CD4-positive, CD25-positive, alpha-beta regulatory T cell (primary cell): ENCODE data around the gene JAML. TPM values are rescaled to one million over a fixed set of nuclear protein-coding genes. Genes with fewer than 3 reads are reported as not detected.
A peak's percentile ranks its signal among the peaks of the same experiment; 100 is the strongest.

Experiments
- ATAC-seq, 2 donors: fragments of 150-1000 bp; cut with Tn5 transposase; one replicate each; pipeline ENCODE4 v1.10.0; 2021; ENCODE audit warnings: low read depth in 2 of 2, moderate number of reproducible peaks in 2 of 2, moderate library complexity in 1 of 2
- DNase-seq, 3 donors: peaks; one replicate each; pipeline versions ENCODE4 v3.0.0 to v3.0.0-alpha.2; 2012 to 2022; ENCODE audit warnings: mixed read lengths in 1 of 3
- H3K27ac ChIP-seq: one replicate; pipeline ENCODE4 v1.7.0; 2013; ENCODE audit warnings: mild to moderate bottlenecking, low read length; ENCODE audit not compliant: insufficient read depth, poor library complexity, severe bottlenecking
- H3K27me3 ChIP-seq: one replicate; pipeline ENCODE4 v1.7.0; 2013; ENCODE audit warnings: low read length; ENCODE audit not compliant: control insufficient read depth, insufficient read depth
- H3K36me3 ChIP-seq: one replicate; pipeline ENCODE4 v1.7.0; 2013; ENCODE audit warnings: mild to moderate bottlenecking, low read length, moderate library complexity; ENCODE audit not compliant: control insufficient read depth, insufficient read depth
- H3K4me1 ChIP-seq: 2 replicates; pipeline ENCODE4 v1.7.0; 2013; ENCODE audit warnings: mild to moderate bottlenecking, low read length; ENCODE audit not compliant: insufficient read depth, control insufficient read depth, poor library complexity, severe bottlenecking
- H3K4me3 ChIP-seq: one replicate; pipeline ENCODE4 v1.7.0; 2013; ENCODE audit warnings: low read depth, mild to moderate bottlenecking, low read length, moderate library complexity
- H3K9me3 ChIP-seq, 2 experiments: 1 replicate in 1 of 2; 2 replicates in 1 of 2; pipeline ENCODE4 v1.7.0; 2013; ENCODE audit warnings: low read length in 2 of 2, mild to moderate bottlenecking in 1 of 2, moderate library complexity in 1 of 2; ENCODE audit not compliant: control insufficient read depth in 2 of 2
- H3K27ac Mint-ChIP-seq, 3 donors: one replicate each; pipeline ENCODE4 v1.8.0; 2020 to 2022; ENCODE audit warnings: mild to moderate bottlenecking in 3 of 3, mixed read lengths in 3 of 3, moderate library complexity in 2 of 3
- H3K27me3 Mint-ChIP-seq: one replicate; pipeline ENCODE4 v1.8.0; 2022; ENCODE audit warnings: mild to moderate bottlenecking, mixed read lengths
- H3K36me3 Mint-ChIP-seq: one replicate; pipeline ENCODE4 v1.8.0; 2020; ENCODE audit warnings: mixed read lengths
- H3K4me1 Mint-ChIP-seq, 4 donors: one replicate each; pipeline ENCODE4 v1.8.0; 2020 to 2022; ENCODE audit warnings: mixed read lengths in 4 of 4, mild to moderate bottlenecking in 1 of 4
- H3K4me3 Mint-ChIP-seq, 4 donors: one replicate each; pipeline ENCODE4 v1.8.0; 2020 to 2022; ENCODE audit warnings: mild to moderate bottlenecking in 4 of 4, mixed read lengths in 4 of 4, moderate library complexity in 3 of 4
- H3K9me3 Mint-ChIP-seq, 7 donors: one replicate each; pipeline ENCODE4 v1.8.0; 2020 to 2022; ENCODE audit warnings: mixed read lengths in 7 of 7, mild to moderate bottlenecking in 3 of 7, moderate library complexity in 2 of 7
- polyA plus RNA-seq, 4 donors: library from polyadenylated mRNA; unstranded; fragments of 300-500 nt; fragmentation: Illumina TruSeq; gene quantifications; one replicate each; pipeline ENCODE4 v1.2.3, GENCODE V29; 2021
- total RNA-seq: library from RNA; stranded (reverse); gene quantifications from one replicate; pipeline ENCODE4 v1.2.3, GENCODE V29; 2022

Gene JAML
- total and polyA plus RNA-seq, 5 donors from 2014 or later, result 71.5 to 200 (median 169) TPM

DNA sequence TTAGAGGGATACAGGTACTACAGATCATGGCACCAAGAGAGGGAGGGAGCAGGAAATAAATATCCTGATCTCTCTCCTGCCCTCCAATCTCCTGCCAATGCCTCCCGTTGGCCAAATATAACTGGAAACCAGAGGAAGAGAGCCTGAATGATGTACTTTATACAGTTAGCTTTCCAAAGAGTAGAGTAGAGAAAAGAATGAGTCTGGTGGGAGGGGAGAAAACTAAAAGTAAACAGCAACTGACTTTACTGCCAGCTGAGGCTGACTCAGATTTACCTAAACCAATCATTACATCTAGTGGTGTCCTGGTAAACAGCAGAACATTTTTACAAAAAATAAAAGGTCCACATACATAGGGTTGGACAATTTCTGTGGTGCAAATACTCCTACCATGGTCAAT lies 22.2 kb upstream of the JAML start:
- Mint-ChIP-seq H3K27me3 (peaks cover 1% of the 10 kb centered on the region), H3K9me3 (peaks cover 0 to 1% (median 0%) of the 10 kb centered on the region in 7 donors), H3K4me1 (peaks cover 48 to 75% (median 61%) of the 10 kb centered on the region in 4 donors), H3K27ac (peak overlapping the region; percentile 15 to 76 (median 43)), H3K36me3 (peaks cover 18% of the 10 kb centered on the region), H3K4me3 (peak overlapping the region in 1 of 4 donors; percentile 30)
- Histone ChIP-seq H3K4me3 (no peak overlapping the region), H3K4me1 (peaks cover 31% of the 10 kb centered on the region), H3K27me3 (no peaks in the 10 kb centered on the region), H3K27ac (peak overlapping the region; percentile 43), H3K36me3 (no peaks in the 10 kb centered on the region), H3K9me3 (no peaks in the 10 kb centered on the region)
- ATAC-seq, result peak; percentile 40 to 51
- DNase-seq, result no peak

DNA sequence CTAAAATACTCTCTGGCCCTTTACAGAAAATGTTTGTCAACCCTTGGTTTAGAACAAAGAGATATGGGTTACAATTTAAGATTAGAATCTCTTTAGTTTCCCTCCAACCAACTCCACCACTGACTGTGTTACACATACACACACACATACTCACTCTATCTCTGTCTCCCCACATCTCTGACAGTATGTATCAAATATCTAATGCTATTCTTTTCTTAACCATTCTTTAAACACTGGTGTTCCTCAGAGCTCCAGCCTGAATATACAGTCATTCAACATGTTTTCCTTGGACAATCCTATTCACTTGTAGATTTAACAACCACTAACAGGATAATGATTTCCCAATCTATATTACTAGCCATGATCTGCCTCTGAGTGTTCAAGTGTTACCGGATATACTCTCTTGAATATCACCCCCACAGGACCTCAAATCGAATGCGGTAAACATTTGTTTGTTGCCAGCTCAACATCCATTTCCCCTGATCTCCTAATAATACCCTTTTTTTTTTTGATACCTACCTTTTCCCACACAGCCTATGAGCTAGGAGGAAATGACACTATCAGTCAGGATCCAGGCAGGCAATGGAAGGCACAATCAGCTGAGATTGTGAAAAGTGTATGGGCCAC lies 21.2 kb upstream of the JAML start:
- Histone ChIP-seq H3K27ac (no peak overlapping the region), H3K4me3 (no peak overlapping the region), H3K36me3 (no peaks in the 10 kb centered on the region), H3K9me3 (no peaks in the 10 kb centered on the region), H3K4me1 (peaks cover 39% of the 10 kb centered on the region), H3K27me3 (no peaks in the 10 kb centered on the region)
- Mint-ChIP-seq H3K9me3 (peaks cover 0 to 1% (median 0%) of the 10 kb centered on the region in 7 donors), H3K36me3 (peaks cover 18% of the 10 kb centered on the region), H3K27me3 (no peaks in the 10 kb centered on the region), H3K27ac (peak overlapping the region; percentile 15 to 39 (median 17)), H3K4me3 (peak overlapping the region in 1 of 4 donors; percentile 27), H3K4me1 (peaks cover 57 to 78% (median 67%) of the 10 kb centered on the region in 4 donors)
- ATAC-seq, result no peak
- no peak for DNase-seq

DNA sequence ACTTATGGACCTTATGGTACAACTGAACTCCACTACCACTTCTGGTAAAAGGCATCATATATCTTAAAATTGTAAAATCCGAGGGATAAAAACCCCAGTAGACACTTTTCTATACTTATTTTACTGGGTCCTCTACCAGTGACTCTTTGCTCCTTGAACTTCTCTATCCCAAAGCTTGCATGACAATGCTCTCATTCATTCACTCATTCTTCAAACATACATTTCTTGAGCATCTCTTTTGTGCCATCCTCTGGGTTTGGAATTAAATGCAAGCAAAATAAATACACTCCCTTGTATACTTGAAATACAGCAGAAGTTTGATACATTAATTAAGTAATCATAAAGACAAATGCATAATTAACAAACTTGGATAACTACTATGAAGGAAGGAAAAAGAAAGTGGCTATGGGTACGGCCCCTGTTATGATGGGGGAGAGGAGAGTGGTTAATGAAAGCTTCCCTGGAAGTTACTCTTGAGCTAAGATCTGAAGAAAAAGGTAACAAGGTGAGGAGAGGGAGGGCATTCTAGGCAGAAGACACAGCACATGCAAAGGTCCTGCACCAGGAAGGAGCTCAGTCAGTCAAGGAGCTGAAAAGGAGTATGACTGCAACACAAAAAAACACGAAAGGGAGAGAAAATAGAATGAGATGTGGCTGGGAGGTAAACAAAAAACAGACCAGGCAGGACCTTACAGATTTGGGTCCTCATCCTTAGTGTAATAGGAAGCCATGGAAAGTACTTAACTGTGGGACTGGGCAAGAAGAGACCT lies 19.4 kb upstream of the JAML start:
- ATAC-seq (no peak), DNase-seq (no peak)
- no peaks in the 10 kb centered on the region for H3K36me3 ChIP-seq
- no peaks in the 10 kb centered on the region for H3K27me3 ChIP-seq
- no peaks in the 10 kb centered on the region for H3K9me3 ChIP-seq
- H3K27ac Mint-ChIP-seq, result peak overlapping the region; percentile 70 to 91 (median 88)
- H3K27me3 Mint-ChIP-seq, result no peaks in the 10 kb centered on the region
- no peak overlapping the region for H3K27ac ChIP-seq
- H3K4me1 Mint-ChIP-seq, result peaks cover 59 to 78% (median 71%) of the 10 kb centered on the region in 4 donors
- H3K4me1 ChIP-seq, result peaks cover 44% of the 10 kb centered on the region
- peak overlapping the region in 1 of 4 donors; percentile 76 for H3K4me3 Mint-ChIP-seq
- H3K36me3 Mint-ChIP-seq, result peaks cover 21% of the 10 kb centered on the region
- no peak overlapping the region for H3K4me3 ChIP-seq
- H3K9me3 Mint-ChIP-seq, result peaks cover 0 to 1% (median 0%) of the 10 kb centered on the region in 7 donors

- Histone ChIP-seq H3K27me3 (no peaks in the 10 kb centered on the region), H3K9me3 (no peaks in the 10 kb centered on the region), H3K36me3 (no peaks in the 10 kb centered on the region), H3K4me1 (peaks cover 52% of the 10 kb centered on the region), H3K27ac (peak overlapping the region; percentile 27), H3K4me3 (no peak overlapping the region)
- H3K27ac Mint-ChIP-seq, result peak overlapping the region; percentile 88 to 95 (median 95)
- DNase-seq, result no peak
- peak overlapping the region in 1 of 4 donors; percentile 76 for H3K4me3 Mint-ChIP-seq
- no peak for ATAC-seq
- H3K36me3 Mint-ChIP-seq, result peaks cover 30% of the 10 kb centered on the region
- H3K4me1 Mint-ChIP-seq, result peaks cover 62 to 84% (median 75%) of the 10 kb centered on the region in 4 donors
- no peaks in the 10 kb centered on the region for H3K27me3 Mint-ChIP-seq
- peaks cover 0 to 1% (median 0%) of the 10 kb centered on the region in 7 donors for H3K9me3 Mint-ChIP-seq
Observed at GRCh38 chr11:118243161-118243560, 18.4 kb upstream of the JAML start.

- H3K27me3 ChIP-seq, result no peaks in the 10 kb centered on the region
- peak overlapping the region; percentile 57 for H3K4me3 ChIP-seq
- H3K36me3 ChIP-seq, result peaks cover 5% of the 10 kb centered on the region
- Mint-ChIP-seq H3K36me3 (peaks cover 27% of the 10 kb centered on the region), H3K27me3 (no peaks in the 10 kb centered on the region), H3K27ac (peak overlapping the region; percentile 88 to 93 (median 89)), H3K4me3 (peak overlapping the region; percentile 61 to 74 (median 70)), H3K4me1 (peaks cover 51 to 76% (median 65%) of the 10 kb centered on the region in 4 donors), H3K9me3 (peaks cover 0 to 1% (median 0%) of the 10 kb centered on the region in 7 donors)
- H3K4me1 ChIP-seq, result peaks cover 49% of the 10 kb centered on the region
- H3K9me3 ChIP-seq, result no peaks in the 10 kb centered on the region
- peak overlapping the region; percentile 72 for H3K27ac ChIP-seq
- DNase-seq (no peak), ATAC-seq (peak in 1 of 2 donors; percentile 4)
Observed at GRCh38 chr11:118241764-118242098, 16.9 kb upstream of the JAML start.

GRCh38 chr11:118240999-118241763 lies 16.4 kb upstream of the JAML start:
- H3K4me1 Mint-ChIP-seq, result peaks cover 51 to 73% (median 63%) of the 10 kb centered on the region in 4 donors
- ATAC-seq (peak; percentile 100), DNase-seq (peak; percentile 35 to 88 (median 61))
- peak overlapping the region; percentile 72 for H3K27ac ChIP-seq
- peak overlapping the region; percentile 57 for H3K4me3 ChIP-seq
- H3K36me3 ChIP-seq, result peaks cover 10% of the 10 kb centered on the region
- H3K9me3 Mint-ChIP-seq, result peaks cover 0 to 1% (median 0%) of the 10 kb centered on the region in 7 donors
- peaks cover 43% of the 10 kb centered on the region for H3K4me1 ChIP-seq
- H3K27ac Mint-ChIP-seq, result peak overlapping the region; percentile 88 to 93 (median 89)
- H3K9me3 ChIP-seq, result no peaks in the 10 kb centered on the region
- H3K36me3 Mint-ChIP-seq, result peaks cover 30% of the 10 kb centered on the region
- H3K27me3 ChIP-seq, result no peaks in the 10 kb centered on the region
- no peaks in the 10 kb centered on the region for H3K27me3 Mint-ChIP-seq
- H3K4me3 Mint-ChIP-seq, result peak overlapping the region; percentile 61 to 74 (median 70)

DNA sequence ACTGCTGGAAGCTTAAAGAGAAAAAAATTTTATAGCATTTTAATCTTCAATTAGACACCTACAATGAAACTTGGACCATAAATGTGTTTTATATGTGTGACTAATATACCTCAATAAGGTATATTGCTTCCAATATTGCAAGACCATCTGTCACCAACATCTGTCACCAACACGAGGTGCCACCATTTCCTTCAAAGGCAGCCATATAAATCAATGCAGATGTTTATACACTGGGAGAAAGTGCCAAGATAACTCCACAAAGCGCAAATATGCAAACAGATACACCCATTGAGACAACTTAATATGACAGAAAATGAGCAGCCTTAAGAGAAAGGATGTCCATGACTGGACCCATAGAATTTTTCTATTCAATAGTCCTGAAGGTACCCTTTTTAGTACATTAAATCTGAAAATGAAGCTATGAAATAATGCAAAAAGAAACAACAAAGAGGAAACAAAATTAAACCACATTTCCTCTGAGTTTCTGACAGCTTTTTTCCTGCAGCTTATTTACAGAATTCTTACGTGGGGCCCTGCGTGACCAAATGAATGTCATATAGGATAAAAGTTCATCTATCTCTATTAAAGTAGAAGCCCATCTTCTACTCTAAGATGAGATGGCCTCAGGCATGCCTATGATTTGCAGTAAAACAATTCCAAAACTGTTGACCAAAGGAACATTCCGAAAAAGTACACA lies 14.8 kb upstream of the JAML start:
- H3K4me3 ChIP-seq, result peak overlapping the region; percentile 57
- Mint-ChIP-seq H3K4me3 (peak overlapping the region in 3 of 4 donors; percentile 36 to 66 (median 48)), H3K27ac (peak overlapping the region in 2 of 3 donors; percentile 27 to 88), H3K27me3 (no peaks in the 10 kb centered on the region), H3K9me3 (no peaks in the 10 kb centered on the region), H3K36me3 (peaks cover 35% of the 10 kb centered on the region), H3K4me1 (peaks cover 51 to 66% (median 60%) of the 10 kb centered on the region in 4 donors)
- no peaks in the 10 kb centered on the region for H3K27me3 ChIP-seq
- ATAC-seq (no peak), DNase-seq (no peak)
- peaks cover 23% of the 10 kb centered on the region for H3K36me3 ChIP-seq
- peak overlapping the region; percentile 48 for H3K27ac ChIP-seq
- H3K9me3 ChIP-seq, result no peaks in the 10 kb centered on the region
- H3K4me1 ChIP-seq, result peaks cover 38% of the 10 kb centered on the region
